ENCODE measurements around the gene INS.

Gene INS

GRCh38 chr11:2142762-2143202 lies 18.2 kb downstream of the INS start:
- H3K4me3 ChIP-seq (ENCODE audit: low read depth, low read length) = no peak overlapping the region
- no peak for TF ChIP-seq CTCF (IDR thresholded peaks at IDR 0.05; ENCODE audit: low read depth, low read length)

GRCh38 chr11:2142300-2142759 lies 18.7 kb downstream of the INS start:
- TF ChIP-seq CTCF (IDR thresholded peaks at IDR 0.05; ENCODE audit: low read depth, low read length) = no peak

GRCh38 chr11:2140411-2141400 lies 20.3 kb downstream of the INS start:
- no peak overlapping the region for H3K4me3 ChIP-seq (ENCODE audit: low read depth, low read length)
- no peak for TF ChIP-seq CTCF (IDR thresholded peaks at IDR 0.05; ENCODE audit: low read depth, low read length)

More at GRCh38 chr11:2142300-2142759, 18.7 kb downstream of the INS start:
- no peak overlapping the region for H3K4me3 ChIP-seq (ENCODE audit: low read depth, low read length)

GRCh38 chr11:2139621-2140337 lies 21.2 kb downstream of the INS start:
- no peak for TF ChIP-seq CTCF (IDR thresholded peaks at IDR 0.05; ENCODE audit: low read depth, low read length)
- H3K4me3 ChIP-seq (ENCODE audit: low read depth, low read length) = no peak overlapping the region

- no peak for TF ChIP-seq CTCF (IDR thresholded peaks at IDR 0.05; ENCODE audit: low read depth, low read length)
- H3K4me3 ChIP-seq (ENCODE audit: low read depth, low read length) = peak within 1 kb of the TSS; percentile 58
Measured at GRCh38 chr11:2139123-2139521, 21.9 kb downstream of the INS start, which contains the start of gene IGF2. Gene IGF2, minus strand, starts transcription at chr11:2139389. Its CDS starts 3,866 bp downstream, at chr11:2135523.

- peak overlapping the region; percentile 58 for H3K4me3 ChIP-seq (ENCODE audit: low read depth, low read length)
- no peak for TF ChIP-seq CTCF (IDR thresholded peaks at IDR 0.05; ENCODE audit: low read depth, low read length)
Measured at GRCh38 chr11:2138431-2139122, 22.4 kb downstream of the INS start.

Measured in WI38 (cell line).